K562 (cell line): Measurements from ENCODE around the gene TIGD1. TPM values are rescaled to one million over a fixed set of nuclear protein-coding genes. Genes with fewer than 3 reads are reported as not detected.

ENCODE experiments used
- ARHGAP35 ChIP-seq: fragments of 450-650 bp; IDR thresholded peaks from 2 replicates; pipeline ENCODE4 v1.6.1; 2018; ENCODE audit not compliant: partially characterized antibody
- ARID3A ChIP-seq: IDR thresholded peaks from 2 replicates; pipeline ENCODE4 v1.6.1; 2012; ENCODE audit warnings: low read depth, low read length, improper control_type of control experiment, borderline replicate concordance
- E2F6 ChIP-seq, 2 experiments: IDR thresholded peaks; 2 replicates each; pipeline ENCODE4 v1.6.1; 2011; ENCODE audit warnings: borderline replicate concordance in 1 of 2, control low read depth in 1 of 2, low read depth in 1 of 2, low read length in 1 of 2, mild to moderate bottlenecking in 1 of 2, mixed read lengths in 1 of 2, moderate library complexity in 1 of 2; ENCODE audit not compliant: insufficient read depth in 1 of 2, insufficient read length in 1 of 2, poor library complexity in 1 of 2, severe bottlenecking in 1 of 2; ENCODE audit errors: extremely low read depth in 1 of 2
- GTF2B ChIP-seq: IDR thresholded peaks from 2 replicates; pipeline ENCODE4 v1.6.1; 2011; ENCODE audit not compliant: insufficient read length; ENCODE audit errors: extremely low read depth
- MEF2D ChIP-seq: conservative IDR thresholded peaks from 2 replicates; pipeline ENCODE4 v1.6.1; 2016; ENCODE audit warnings: low read depth, missing genetic modification characterization, missing compliant biosample characterization
- POLR2G ChIP-seq: fragments of 200-400 bp; formaldehyde crosslinking; IDR thresholded peaks from 2 replicates; pipeline ENCODE4 v1.6.1; 2017; ENCODE audit warnings: low read depth, mild to moderate bottlenecking, antibody characterized with exemption, low read length, moderate library complexity
- ZNF174 ChIP-seq: fragments of 250-450 bp; sonication (Bioruptor Pico); IDR thresholded peaks from 2 replicates; pipeline ENCODE4 v1.4.0; 2020; ENCODE audit warnings: mild to moderate bottlenecking
- polyA plus RNA-seq, 8 experiments: library from polyadenylated mRNA; depleted of rRNA in 4 of 8; stranded (reverse) in 5 of 8; unstranded in 3 of 8; fragments of >200 nt; fragmentation: Nextera tagmentation in 2 of 8; fragmentation: Illumina TruSeq in 1 of 8; extraction: Ambion mirVana in 2 of 8; extraction: Trizol in 1 of 8; gene quantifications; 2 replicates each; pipeline versions ENCODE4 v1.2.1 to v1.2.3, GENCODE V29; 2011 to 2014; ENCODE audit warnings: inconsistent platforms in 1 of 8, missing spikeins in 1 of 8
- total RNA-seq, 7 experiments: library from RNA; depleted of rRNA in 6 of 7; stranded (reverse); fragments of >200 nt in 6 of 7; fragmentation: Illumina TruSeq in 2 of 7; extraction: Trizol in 2 of 7; gene quantifications; 2 replicates each; pipeline versions ENCODE4 v1.2.1 to v1.2.3, GENCODE V29; 2011 to 2021; ENCODE audit warnings: low replicate concordance in 1 of 7

The TIGD1 gene
- total and polyA plus RNA-seq, 9 of the 15 experiments (the other 6 are each of a cell fraction or from before 2014, with no cell fraction given) = 2.0 to 10.1 (median 6.6) TPM

GRCh38 chr2:232541195-232541960 lies 9.0 kb downstream of the TIGD1 start (continued):
- TF ChIP-seq E2F6 (IDR thresholded peaks at IDR 0.05; ENCODE audit: borderline replicate concordance in 1 of 2, extremely low read depth in 1 of 2, insufficient read depth in 1 of 2, insufficient read length in 1 of 2, low read depth in 1 of 2, low read length in 1 of 2, poor library complexity in 1 of 2, severe bottlenecking in 1 of 2) (peak in 1 of 2 experiments; percentile 29), ZNF174 (CRISPR knock-in tag) (no peak), ARID3A (no peak), MEF2D (tag) (no peak), ARHGAP35 (no peak), GTF2B (no peak), POLR2G (peak; percentile 31)
